Esophagus muscularis mucosa (tissue), 4 donors: Measurements from ENCODE around the gene GNG7. TPM values are rescaled to one million over a fixed set of nuclear protein-coding genes. Genes with fewer than 3 reads are reported as not detected.

Experiments
- DNase-seq: peaks from one replicate; pipeline ENCODE4 v3.0.0-alpha.2; 2017; ENCODE audit errors: extremely low spot score
- H3K27ac ChIP-seq, 4 donors: fragments of 200-600 bp; sonication (generic); replicated peaks in 1 of 4; 1 replicate in 3 of 4; 2 replicates in 1 of 4; pipeline ENCODE4 v1.5.1; 2016 to 2019; ENCODE audit warnings: mild to moderate bottlenecking in 1 of 4
- H3K27me3 ChIP-seq, 4 donors: fragments of 200-600 bp; sonication (generic); one replicate each; pipeline versions ENCODE4 v1.5.1 to v1.6.0; 2016 to 2019
- H3K36me3 ChIP-seq, 4 donors: fragments of 200-600 bp; sonication (generic); one replicate each; pipeline ENCODE4 v1.5.1; 2016 to 2019
- H3K4me1 ChIP-seq, 4 donors: fragments of 200-600 bp; sonication (generic); one replicate each; pipeline ENCODE4 v1.5.1; 2016 to 2019
- H3K4me3 ChIP-seq, 4 donors: fragments of 200-600 bp; sonication (generic); 1 replicate in 2 of 4; 2 replicates in 2 of 4; pipeline ENCODE4 v1.5.1; 2016 to 2019; ENCODE audit warnings: mild to moderate bottlenecking in 4 of 4, moderate library complexity in 1 of 4
- H3K9me3 ChIP-seq, 4 donors: fragments of 200-600 bp; sonication (generic); 1 replicate in 3 of 4; 2 replicates in 1 of 4; pipeline ENCODE4 v1.5.1; 2016 to 2019
- CTCF ChIP-seq, 3 experiments: fragments of 200-600 bp in 2 of 3; fragments of 450-650 bp in 1 of 3; sonication (generic) in 2 of 3; IDR thresholded peaks; one replicate each; pipeline ENCODE4 v1.5.1; 2017 to 2019; ENCODE audit warnings: antibody characterized with exemption in 3 of 3, mild to moderate bottlenecking in 2 of 3, moderate library complexity in 1 of 3
- EP300 ChIP-seq: sonication (generic); formaldehyde crosslinking; IDR thresholded peaks from one replicate; pipeline ENCODE4 v1.6.1; 2017; ENCODE audit warnings: antibody characterized with exemption
- POLR2A ChIP-seq: fragments of 450-650 bp; IDR thresholded peaks from one replicate; pipeline ENCODE4 v1.6.1; 2017; ENCODE audit warnings: antibody characterized with exemption, moderate library complexity, mild to moderate bottlenecking, low read depth
- POLR2AphosphoS5 ChIP-seq, 2 donors: sonication (generic); formaldehyde crosslinking; IDR thresholded peaks; one replicate each; pipeline ENCODE4 v1.6.1; 2017; ENCODE audit warnings: antibody characterized with exemption in 2 of 2
- WGBS: methylation state at CpG from one replicate; pipeline ENCODE4 v1.1.5; 2018; 5-methylcytosine and 5-hydroxymethylcytosine counted together
- intact Hi-C: fragments of 100-400 bp; cut with DNase I; formaldehyde crosslinking; loops from one replicate; pipeline ENCODE4 v1.15.1; 2023
- total RNA-seq, 4 donors: library from RNA; depleted of rRNA; stranded (reverse); fragments of >200 nt; gene quantifications; one replicate each; pipeline versions ENCODE4 v1.1.0 to v1.2.1, GENCODE V29; 2016

The GNG7 gene
- total RNA-seq, 4 donors from 2014 or later = 6.3 to 18.8 (median 13.0) TPM

GRCh38 chr19:2736550-2737190, 34.2 kb upstream of the GNG7 start:
- intact Hi-C loops = no loop called here
- TF ChIP-seq POLR2AphosphoS5 (IDR thresholded peaks at IDR 0.05) (no peak), CTCF (IDR thresholded peaks at IDR 0.05) (no peak), POLR2A (no peak), EP300 (no peak)
- Histone ChIP-seq H3K4me3 (no peak overlapping the region), H3K27ac (no peak overlapping the region), H3K27me3 (peaks cover 0 to 11% (median 0%) of the 10 kb centered on the region in 4 donors), H3K36me3 (peaks cover 0 to 56% (median 48%) of the 10 kb centered on the region in 4 donors), H3K9me3 (no peaks in the 10 kb centered on the region), H3K4me1 (peaks cover 11 to 24% (median 17%) of the 10 kb centered on the region in 4 donors)
- WGBS = 94% methylated on average over 15 of the region's 15 CpGs
- no peak for DNase-seq

GRCh38 chr19:2735374-2735773, 32.9 kb upstream of the GNG7 start:
- no peaks in the 10 kb centered on the region for H3K27me3 ChIP-seq
- 97% methylated on average over 9 of the region's 12 CpGs for WGBS
- H3K27ac ChIP-seq = no peak overlapping the region
- DNase-seq = no peak
- intact Hi-C loops = no loop called here
- H3K36me3 ChIP-seq = peaks cover 0 to 60% (median 50%) of the 10 kb centered on the region in 4 donors
- TF ChIP-seq POLR2AphosphoS5 (IDR thresholded peaks at IDR 0.05) (no peak), POLR2A (no peak)
- H3K4me1 ChIP-seq = peaks cover 11 to 24% (median 17%) of the 10 kb centered on the region in 4 donors
- H3K9me3 ChIP-seq = no peaks in the 10 kb centered on the region
- no peak overlapping the region for H3K4me3 ChIP-seq

- intact Hi-C loops = no loop called here
- no peak for DNase-seq
- no peaks in the 10 kb centered on the region for H3K9me3 ChIP-seq
- no peak overlapping the region for H3K4me3 ChIP-seq
- H3K4me1 ChIP-seq = peaks cover 11 to 24% (median 16%) of the 10 kb centered on the region in 4 donors
- H3K36me3 ChIP-seq = peaks cover 0 to 60% (median 50%) of the 10 kb centered on the region in 4 donors
- H3K27me3 ChIP-seq = no peaks in the 10 kb centered on the region
- 89% methylated on average over 22 of the region's 26 CpGs for WGBS
- TF ChIP-seq EP300 = no peak
- TF ChIP-seq POLR2A = no peak
- no peak for TF ChIP-seq POLR2AphosphoS5 (IDR thresholded peaks at IDR 0.05)
- TF ChIP-seq CTCF (IDR thresholded peaks at IDR 0.05) = no peak
- H3K27ac ChIP-seq = no peak overlapping the region
Measured at GRCh38 chr19:2734589-2735288, 32.2 kb upstream of the GNG7 start.

- peaks cover 7 to 18% (median 10%) of the 10 kb centered on the region in 4 donors for H3K4me1 ChIP-seq
- H3K4me3 ChIP-seq = no peak overlapping the region
- 86% methylated on average over 35 of the region's 35 CpGs for WGBS
- peaks cover 0 to 60% (median 50%) of the 10 kb centered on the region in 4 donors for H3K36me3 ChIP-seq
- TF ChIP-seq EP300 = no peak
- TF ChIP-seq POLR2AphosphoS5 (IDR thresholded peaks at IDR 0.05) = no peak
- no peak for TF ChIP-seq CTCF (IDR thresholded peaks at IDR 0.05)
- TF ChIP-seq POLR2A = no peak
- no peak for DNase-seq
- intact Hi-C loops = no loop called here
- no peaks in the 10 kb centered on the region for H3K9me3 ChIP-seq
- no peaks in the 10 kb centered on the region for H3K27me3 ChIP-seq
- no peak overlapping the region for H3K27ac ChIP-seq
Measured at GRCh38 chr19:2733930-2734588, 31.6 kb upstream of the GNG7 start.

- WGBS = 99% methylated on average over 13 of the region's 38 CpGs
- Histone ChIP-seq H3K27ac (no peak overlapping the region), H3K4me3 (no peak overlapping the region), H3K9me3 (no peaks in the 10 kb centered on the region), H3K27me3 (peaks cover 0 to 11% (median 0%) of the 10 kb centered on the region in 4 donors), H3K4me1 (peaks cover 0 to 6% (median 0%) of the 10 kb centered on the region in 4 donors), H3K36me3 (peaks cover 0 to 60% (median 50%) of the 10 kb centered on the region in 4 donors)
- TF ChIP-seq POLR2AphosphoS5 (IDR thresholded peaks at IDR 0.05) (no peak), CTCF (IDR thresholded peaks at IDR 0.05) (no peak), EP300 (no peak), POLR2A (no peak)
- intact Hi-C loops = no loop called here
- no peak for DNase-seq
Measured at GRCh38 chr19:2732883-2733282, 30.4 kb upstream of the GNG7 start.
